ENCODE measurements around the gene MASTL.

GRCh38 chr10:27138277-27138676 lies 16.9 kb upstream of the MASTL start:
- no peak for TF ChIP-seq CTCF (IDR thresholded peaks at IDR 0.05)
- TF ChIP-seq POLR2A (IDR thresholded peaks at IDR 0.05), result no peak
- no peak for TF ChIP-seq POLR2AphosphoS5 (IDR thresholded peaks at IDR 0.05)
